Fibroblast of skin of abdomen (primary cell): Measurements from ENCODE around the gene GRIN1.

Source experiments
- DNase-seq: peaks from one replicate; pipeline ENCODE4 v3.0.0-alpha.2; 2013

GRIN1 gene

GRCh38 chr9:137217276-137218211 lies 78.6 kb downstream of the GRIN1 start:
- no peak for DNase-seq

DNA sequence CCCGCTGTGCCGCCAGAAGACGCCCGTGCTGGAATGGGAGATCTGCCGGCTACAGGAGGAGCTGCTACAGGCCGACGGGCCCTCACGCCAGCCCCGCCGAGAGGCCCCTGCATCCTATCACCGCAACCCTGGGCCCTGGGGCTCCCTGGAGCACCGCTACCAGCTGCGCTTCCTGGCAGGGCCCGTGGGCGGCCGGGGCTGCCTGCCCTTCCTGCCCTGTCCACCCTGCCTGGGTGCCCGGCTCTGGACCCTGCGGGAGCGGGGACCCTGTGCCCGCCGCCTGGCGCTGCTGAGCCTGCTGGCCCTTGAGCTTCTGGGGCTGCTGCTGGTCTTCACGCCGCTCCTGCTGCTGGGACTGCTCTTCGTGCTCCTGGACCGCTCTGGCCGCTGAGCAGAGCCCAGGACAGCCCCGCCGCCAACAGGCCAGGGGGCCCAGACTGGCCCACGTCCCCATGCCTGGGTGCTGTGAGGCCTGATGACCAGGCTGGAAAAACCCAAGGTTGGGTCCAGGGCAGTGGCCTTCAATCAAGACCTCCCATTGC lies 79.3 kb downstream of the GRIN1 start:
- no peak for DNase-seq
